ENCODE data around the gene USP7. TPM values are rescaled to one million over a fixed set of nuclear protein-coding genes. Genes with fewer than 3 reads are reported as not detected.
"Not testable (repeated sequence)": the region's sequence is repeated elsewhere in the genome, so short reads cannot be mapped to it uniquely, and the experiment has no call there.

Gene USP7
- total RNA-seq, 2 donors from 2014 or later, result 114 to 140 TPM

- Histone ChIP-seq H3K27ac (ENCODE audit: low read depth, low read length) (no peak overlapping the region), H3K36me3 (ENCODE audit: control insufficient read depth, insufficient read depth, low read length) (no peaks in the 10 kb centered on the region), H3K9me3 (ENCODE audit: control insufficient read depth, low read length) (no peaks in the 10 kb centered on the region), H3K9ac (ENCODE audit: extremely low read depth, low read length, poor library complexity, severe bottlenecking) (no peak overlapping the region), H3K27me3 (ENCODE audit: control insufficient read depth, insufficient read depth, low read length, poor library complexity, severe bottlenecking) (no peaks in the 10 kb centered on the region), H3K4me3 (ENCODE audit: low read length) (no peak overlapping the region), H3K4me1 (ENCODE audit: control insufficient read depth, insufficient read depth, low read length) (no peaks in the 10 kb centered on the region)
- 93 to 97% methylated on average over 5 to 7 of the region's 7 CpGs for WGBS, 2 experiments (ENCODE audit: insufficient coverage in 1 of 2, insufficient read length in 1 of 2)
- Mint-ChIP-seq H3K9me3 (peaks cover 6% of the 10 kb centered on the region), H3K4me1 (no peaks in the 10 kb centered on the region), H3K27me3 (ENCODE audit: insufficient read depth) (peaks cover 5% of the 10 kb centered on the region), H3K4me3 (no peak overlapping the region), H3K27ac (no peak overlapping the region), H3K36me3 (ENCODE audit: low read depth) (no peaks in the 10 kb centered on the region)
- TF ChIP-seq CTCF (conservative IDR thresholded peaks at IDR 0.05), result no peak
- DNase-seq, result no peak
Measured at GRCh38 chr16:8972843-8973586, 9.3 kb upstream of the USP7 start.

GRCh38 chr16:8971416-8971815 is 7.7 kb upstream of the USP7 start:
- Histone ChIP-seq H3K4me1 (ENCODE audit: control insufficient read depth, insufficient read depth, low read length) (no peaks in the 10 kb centered on the region), H3K36me3 (ENCODE audit: control insufficient read depth, insufficient read depth, low read length) (no peaks in the 10 kb centered on the region), H3K9me3 (ENCODE audit: control insufficient read depth, low read length) (no peaks in the 10 kb centered on the region), H3K9ac (ENCODE audit: extremely low read depth, low read length, poor library complexity, severe bottlenecking) (no peak overlapping the region), H3K27me3 (ENCODE audit: control insufficient read depth, insufficient read depth, low read length, poor library complexity, severe bottlenecking) (no peaks in the 10 kb centered on the region), H3K4me3 (ENCODE audit: low read length) (no peak overlapping the region), H3K27ac (ENCODE audit: low read depth, low read length) (no peak overlapping the region)
- H3K9me3 Mint-ChIP-seq, result no peaks in the 10 kb centered on the region
- no peak for DNase-seq
- H3K4me3 Mint-ChIP-seq, result no peak overlapping the region
- no peak overlapping the region for H3K27ac Mint-ChIP-seq
- H3K36me3 Mint-ChIP-seq (ENCODE audit: low read depth), result no peaks in the 10 kb centered on the region
- peaks cover 10% of the 10 kb centered on the region for H3K4me1 Mint-ChIP-seq
- peaks cover 2% of the 10 kb centered on the region for H3K27me3 Mint-ChIP-seq (ENCODE audit: insufficient read depth)
- TF ChIP-seq CTCF (conservative IDR thresholded peaks at IDR 0.05), result no peak
- WGBS, 2 experiments (ENCODE audit: insufficient coverage in 1 of 2, insufficient read length in 1 of 2), result 100% methylated on average over 1 of the region's 1 CpG

GRCh38 chr16:8969202-8969897 is 5.6 kb upstream of the USP7 start:
- not testable (repeated sequence) for H3K4me3 Mint-ChIP-seq; H3K27me3 ChIP-seq (ENCODE audit: control insufficient read depth, insufficient read depth, low read length, poor library complexity, severe bottlenecking); H3K27ac Mint-ChIP-seq; DNase-seq; H3K27ac ChIP-seq (ENCODE audit: low read depth, low read length); H3K9ac ChIP-seq (ENCODE audit: extremely low read depth, low read length, poor library complexity, severe bottlenecking); H3K36me3 Mint-ChIP-seq (ENCODE audit: low read depth); H3K4me1 ChIP-seq (ENCODE audit: control insufficient read depth, insufficient read depth, low read length); H3K9me3 ChIP-seq (ENCODE audit: control insufficient read depth, low read length); H3K36me3 ChIP-seq (ENCODE audit: control insufficient read depth, insufficient read depth, low read length); H3K4me3 ChIP-seq (ENCODE audit: low read length); H3K9me3 Mint-ChIP-seq
- Mint-ChIP-seq H3K27me3 (ENCODE audit: insufficient read depth) (peaks cover 10% of the 10 kb centered on the region), H3K4me1 (peaks cover 12% of the 10 kb centered on the region)
- WGBS, 2 experiments (ENCODE audit: insufficient coverage in 1 of 2, insufficient read length in 1 of 2), result 91 to 93% methylated on average over 5 to 10 of the region's 10 CpGs

GRCh38 chr16:8968054-8968453 is 4.3 kb upstream of the USP7 start:
- not testable (repeated sequence) for H3K4me1 ChIP-seq (ENCODE audit: control insufficient read depth, insufficient read depth, low read length); H3K9ac ChIP-seq (ENCODE audit: extremely low read depth, low read length, poor library complexity, severe bottlenecking); H3K36me3 Mint-ChIP-seq (ENCODE audit: low read depth); H3K36me3 ChIP-seq (ENCODE audit: control insufficient read depth, insufficient read depth, low read length); H3K27ac ChIP-seq (ENCODE audit: low read depth, low read length); H3K27ac Mint-ChIP-seq; H3K4me3 ChIP-seq (ENCODE audit: low read length); H3K4me3 Mint-ChIP-seq; H3K9me3 ChIP-seq (ENCODE audit: control insufficient read depth, low read length); H3K9me3 Mint-ChIP-seq; H3K27me3 ChIP-seq (ENCODE audit: control insufficient read depth, insufficient read depth, low read length, poor library complexity, severe bottlenecking); DNase-seq
- 95 to 96% methylated on average over 9 of the region's 9 CpGs for WGBS, 2 experiments (ENCODE audit: insufficient coverage in 1 of 2, insufficient read length in 1 of 2)
- Mint-ChIP-seq H3K4me1 (peaks cover 12% of the 10 kb centered on the region), H3K27me3 (ENCODE audit: insufficient read depth) (peaks cover 10% of the 10 kb centered on the region)
